HCT116 (cell line): ENCODE results near the gene RABGGTA. TPM values are rescaled to one million over a fixed set of nuclear protein-coding genes. Genes with fewer than 3 reads are reported as not detected.

Experiments used
- ATAC-seq: fragments of 200-7000 bp; cut with Tn5 transposase; 2 replicates; pipeline ENCODE4 v1.9.1; 2020; ENCODE audit warnings: mild to moderate bottlenecking, moderate library complexity
- BruUV-seq: library from RNA; stranded (reverse); fragments of 400-500 nt; replicated peaks from 2 replicates; lab custom pipeline; 2021; lab: Mats Ljungman, UMichigan
- CTCF ChIA-PET: fragments of 300-600 bp; sonication (Branson Sonifier 250); formaldehyde crosslinking; loops from one replicate; lab custom pipeline; 2021; ENCODE audit warnings: antibody characterized with exemption; lab: Charles Lee
- POLR2A ChIA-PET: fragments of 300-600, 350-600 bp; sonication (Branson Sonifier 250); formaldehyde crosslinking; loops from one replicate; lab custom pipeline; 2021; ENCODE audit warnings: antibody characterized with exemption; lab: Charles Lee
- RAD21 ChIA-PET, 2 experiments: fragments of 300-600 bp; sonication (Branson Sonifier 250); formaldehyde crosslinking; loops; one replicate each; lab custom pipeline; 2023; ENCODE audit warnings: low total read pairs in 2 of 2; ENCODE audit not compliant: uncharacterized antibody in 2 of 2, unreplicated experiment in 2 of 2, low non-redundant PET in 1 of 2; lab: Charles Lee
- DNase-seq: peaks from one replicate; pipeline ENCODE4 v3.0.0-alpha.2; 2010; ENCODE audit warnings: low read depth, low spot score
- H2AFZ ChIP-seq: fragments of 200-600 bp; shearing (Covaris generic), sonication (generic); 2 replicates; pipeline ENCODE4 v1.6.1; 2017; ENCODE audit warnings: low read depth, mixed run types, mixed read lengths, antibody characterized with exemption, low read length; ENCODE audit not compliant: poor library complexity, severe bottlenecking
- H3K27ac ChIP-seq: 2 replicates; pipeline ENCODE4 v1.5.1; 2012; ENCODE audit warnings: low read depth, low read length
- H3K27me3 ChIP-seq: fragments of 200-600 bp; sonication (generic); 2 replicates; pipeline ENCODE4 v1.6.1; 2016; ENCODE audit warnings: mixed run types, low read length, mixed read lengths; ENCODE audit not compliant: insufficient read depth
- H3K36me3 ChIP-seq, 2 experiments: fragments of 200-500 bp in 1 of 2; fragments of 200-600 bp in 1 of 2; sonication (Bioruptor generic) in 1 of 2; sonication (generic) in 1 of 2; 2 replicates each; pipeline versions ENCODE4 v1.5.1 to v1.6.1; 2014 to 2016; ENCODE audit warnings: low read length in 2 of 2, inconsistent platforms in 1 of 2, mixed read lengths in 1 of 2, mixed run types in 1 of 2; ENCODE audit not compliant: insufficient read depth in 2 of 2, control insufficient read depth in 1 of 2
- H3K4me1 ChIP-seq, 2 experiments: fragments of 200-600 bp in 1 of 2; sonication (generic) in 1 of 2; 2 replicates each; pipeline versions ENCODE4 v1.5.1 to v1.6.1; 2012 to 2017; ENCODE audit warnings: low read length in 2 of 2, inconsistent platforms in 1 of 2, mild to moderate bottlenecking in 1 of 2, mixed read lengths in 1 of 2, mixed run types in 1 of 2, moderate library complexity in 1 of 2; ENCODE audit not compliant: insufficient read depth in 2 of 2, control insufficient read depth in 1 of 2
- H3K4me2 ChIP-seq: fragments of 200-600 bp; sonication (generic); 2 replicates; pipeline ENCODE4 v1.6.1; 2017; ENCODE audit warnings: mixed run types, low read length, mixed read lengths
- H3K4me3 ChIP-seq, 2 experiments: fragments of 200-600 bp in 1 of 2; sonication (generic) in 1 of 2; replicated peaks in 1 of 2; 2 replicates each; pipeline ENCODE4 v1.5.1; 2011 to 2016; ENCODE audit warnings: low read length in 2 of 2, control low read depth in 1 of 2, low read depth in 1 of 2, mild to moderate bottlenecking in 1 of 2, mixed read lengths in 1 of 2, mixed run types in 1 of 2
- H3K79me2 ChIP-seq: fragments of 200-600 bp; sonication (generic); 2 replicates; pipeline ENCODE4 v1.6.1; 2017; ENCODE audit warnings: mild to moderate bottlenecking, mixed run types, low read length, moderate library complexity, mixed read lengths; ENCODE audit not compliant: insufficient read depth
- H3K9ac ChIP-seq: fragments of 200-600 bp; sonication (generic); 2 replicates; pipeline ENCODE4 v1.6.1; 2016; ENCODE audit warnings: low read length, mixed read lengths
- H3K9me2 ChIP-seq: fragments of 200-600 bp; sonication (generic), shearing (Covaris generic); 2 replicates; pipeline ENCODE4 v1.6.1; 2017; ENCODE audit warnings: mixed run types, mild to moderate bottlenecking, moderate library complexity; ENCODE audit not compliant: insufficient read depth
- H3K9me3 ChIP-seq, 2 experiments: fragments of 200-500 bp in 1 of 2; fragments of 200-600 bp in 1 of 2; sonication (Bioruptor generic) in 1 of 2; sonication (generic) in 1 of 2; 2 replicates each; pipeline ENCODE4 v1.6.1; 2014 to 2017; ENCODE audit warnings: low read length in 2 of 2, mixed read lengths in 2 of 2, inconsistent platforms in 1 of 2, low read depth in 1 of 2, mild to moderate bottlenecking in 1 of 2, mixed run types in 1 of 2, moderate library complexity in 1 of 2; ENCODE audit not compliant: control insufficient read depth in 1 of 2, insufficient read depth in 1 of 2
- H4K20me1 ChIP-seq: fragments of 200-600 bp; sonication (generic), shearing (Covaris generic); 2 replicates; pipeline ENCODE4 v1.6.1; 2017; ENCODE audit warnings: mixed run types, mild to moderate bottlenecking, moderate library complexity; ENCODE audit not compliant: insufficient read depth
- RAD21 ChIP-seq: IDR thresholded peaks from 2 replicates; pipeline ENCODE4 v1.6.1; 2012; ENCODE audit warnings: low read depth, mild to moderate bottlenecking
- ZFX ChIP-seq: fragments of 450-650 bp; IDR thresholded peaks from 2 replicates; pipeline ENCODE4 v1.6.1; 2017
- intact Hi-C: fragments of 100-400 bp; cut with micrococcal nuclease; formaldehyde crosslinking; loops from 2 replicates; pipeline ENCODE4 v1.10.0; 2022
- total RNA-seq: library from RNA; stranded (reverse); gene quantifications from one replicate; pipeline ENCODE4 v1.2.1, GENCODE V29; 2021; ENCODE audit not compliant: unreplicated experiment
- TF ChIP-seq, protein P1 (sequence below), 3 experiments: fragments of 200-600 bp in 1 of 3; sonication (generic) in 1 of 3; IDR thresholded peaks in 2 of 3; conservative IDR thresholded peaks in 1 of 3; 2 replicates each; pipeline ENCODE4 v1.5.1; 2012 to 2017; ENCODE audit warnings: low read depth in 2 of 3, low read length in 2 of 3, antibody characterized with exemption in 1 of 3, borderline replicate concordance in 1 of 3, control low read depth in 1 of 3, mild to moderate bottlenecking in 1 of 3, mixed read lengths in 1 of 3, mixed run types in 1 of 3, moderate library complexity in 1 of 3; ENCODE audit not compliant: insufficient read depth in 1 of 3
- TF ChIP-seq, protein P2 (sequence below): IDR thresholded peaks from 2 replicates; pipeline ENCODE4 v1.6.1; 2012
- TF ChIP-seq, protein P3 (sequence below): IDR thresholded peaks from 2 replicates; pipeline ENCODE4 v1.6.1; 2012

Gene RABGGTA
- total RNA-seq, 1 experiment from 2014 or later, result 40.8 TPM

DNA sequence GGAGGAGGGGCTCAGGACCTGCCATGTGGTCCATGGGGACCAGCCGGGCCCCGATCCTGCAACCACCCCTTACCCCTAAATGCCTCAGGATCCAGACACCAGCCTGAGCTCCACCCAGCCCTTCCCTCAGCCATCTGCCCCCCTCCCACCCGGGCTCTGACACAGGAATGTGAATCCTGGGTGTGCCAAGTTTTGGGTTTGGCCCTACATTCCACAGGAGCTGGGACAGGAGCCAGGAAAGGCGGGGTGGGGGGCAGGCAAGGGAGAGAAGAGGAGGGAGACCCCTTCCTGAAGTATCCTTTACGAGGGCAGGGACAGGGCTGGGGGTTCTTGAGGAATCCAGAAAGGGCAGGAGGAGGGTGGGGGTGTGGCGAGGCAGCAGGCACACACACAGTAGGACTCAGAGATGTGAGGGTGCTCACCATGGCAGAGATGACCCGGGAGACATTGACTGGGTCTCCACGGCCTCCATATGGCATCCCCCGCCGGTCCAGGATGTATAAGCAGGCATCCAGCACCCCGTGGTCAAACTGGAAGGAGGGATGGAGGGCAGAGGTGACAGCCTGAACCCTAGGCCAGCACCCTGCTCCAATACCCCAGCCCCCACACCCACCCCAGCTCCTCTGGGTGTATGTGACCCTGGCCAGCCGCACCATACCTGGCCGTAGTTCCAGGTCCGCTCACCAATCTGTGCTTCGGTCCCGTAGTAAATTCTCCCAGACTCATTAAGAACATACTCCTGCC lies 11.9 kb downstream of the RABGGTA start:
- no peak for DNase-seq
- no peak overlapping the region for H2AFZ ChIP-seq

More for the DNA sequence above, 11.9 kb downstream of the RABGGTA start:
- H3K79me2 ChIP-seq, result no peaks in the 10 kb centered on the region
- CTCF ChIA-PET, result no interaction called here
- H3K4me3 ChIP-seq, result no peak overlapping the region
- H3K9me3 ChIP-seq, result no peaks in the 10 kb centered on the region
- no peaks in the 10 kb centered on the region; a peak in 1 of 4 replicates for H3K36me3 ChIP-seq
- H4K20me1 ChIP-seq, result no peaks in the 10 kb centered on the region
- no peaks in the 10 kb centered on the region for H3K9me2 ChIP-seq
- peaks cover 10 to 14% of the 10 kb centered on the region in 2 experiments for H3K4me1 ChIP-seq
- no peaks in the 10 kb centered on the region for H3K27me3 ChIP-seq
- peak; percentile 55; the same call in 1 of the 2 replicates for ATAC-seq
- no peak overlapping the region for H3K9ac ChIP-seq
- peak overlapping the region; percentile 43 for H3K4me2 ChIP-seq
- no TSS peak for BruUV-seq
- intact Hi-C loops, result no loop called here
- POLR2A ChIA-PET, result no interaction called here
- RAD21 ChIA-PET, result no interaction called here
- TF ChIP-seq, protein P1, sequence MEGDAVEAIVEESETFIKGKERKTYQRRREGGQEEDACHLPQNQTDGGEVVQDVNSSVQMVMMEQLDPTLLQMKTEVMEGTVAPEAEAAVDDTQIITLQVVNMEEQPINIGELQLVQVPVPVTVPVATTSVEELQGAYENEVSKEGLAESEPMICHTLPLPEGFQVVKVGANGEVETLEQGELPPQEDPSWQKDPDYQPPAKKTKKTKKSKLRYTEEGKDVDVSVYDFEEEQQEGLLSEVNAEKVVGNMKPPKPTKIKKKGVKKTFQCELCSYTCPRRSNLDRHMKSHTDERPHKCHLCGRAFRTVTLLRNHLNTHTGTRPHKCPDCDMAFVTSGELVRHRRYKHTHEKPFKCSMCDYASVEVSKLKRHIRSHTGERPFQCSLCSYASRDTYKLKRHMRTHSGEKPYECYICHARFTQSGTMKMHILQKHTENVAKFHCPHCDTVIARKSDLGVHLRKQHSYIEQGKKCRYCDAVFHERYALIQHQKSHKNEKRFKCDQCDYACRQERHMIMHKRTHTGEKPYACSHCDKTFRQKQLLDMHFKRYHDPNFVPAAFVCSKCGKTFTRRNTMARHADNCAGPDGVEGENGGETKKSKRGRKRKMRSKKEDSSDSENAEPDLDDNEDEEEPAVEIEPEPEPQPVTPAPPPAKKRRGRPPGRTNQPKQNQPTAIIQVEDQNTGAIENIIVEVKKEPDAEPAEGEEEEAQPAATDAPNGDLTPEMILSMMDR (IDR thresholded peaks at IDR 0.05 in 2 of 3, conservative IDR thresholded peaks at IDR 0.05 in 1 of 3; ENCODE audit: borderline replicate concordance in 1 of 3, insufficient read depth in 1 of 3, low read depth in 2 of 3, low read length in 2 of 3), result no peak
- TF ChIP-seq ZFX (no peak), RAD21 (no peak)
- TF ChIP-seq, protein P2, sequence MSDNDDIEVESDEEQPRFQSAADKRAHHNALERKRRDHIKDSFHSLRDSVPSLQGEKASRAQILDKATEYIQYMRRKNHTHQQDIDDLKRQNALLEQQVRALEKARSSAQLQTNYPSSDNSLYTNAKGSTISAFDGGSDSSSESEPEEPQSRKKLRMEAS, result no peak
- TF ChIP-seq, protein P3, sequence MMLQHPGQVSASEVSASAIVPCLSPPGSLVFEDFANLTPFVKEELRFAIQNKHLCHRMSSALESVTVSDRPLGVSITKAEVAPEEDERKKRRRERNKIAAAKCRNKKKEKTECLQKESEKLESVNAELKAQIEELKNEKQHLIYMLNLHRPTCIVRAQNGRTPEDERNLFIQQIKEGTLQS, result no peak
- no peak overlapping the region for H3K27ac ChIP-seq
